ENCODE measurements around the gene PKDREJ. TPM values are rescaled to one million over a fixed set of nuclear protein-coding genes. Genes with fewer than 3 reads are reported as not detected.

The PKDREJ gene
- total RNA-seq, 1 experiment from 2014 or later: 0.05 TPM

DNA sequence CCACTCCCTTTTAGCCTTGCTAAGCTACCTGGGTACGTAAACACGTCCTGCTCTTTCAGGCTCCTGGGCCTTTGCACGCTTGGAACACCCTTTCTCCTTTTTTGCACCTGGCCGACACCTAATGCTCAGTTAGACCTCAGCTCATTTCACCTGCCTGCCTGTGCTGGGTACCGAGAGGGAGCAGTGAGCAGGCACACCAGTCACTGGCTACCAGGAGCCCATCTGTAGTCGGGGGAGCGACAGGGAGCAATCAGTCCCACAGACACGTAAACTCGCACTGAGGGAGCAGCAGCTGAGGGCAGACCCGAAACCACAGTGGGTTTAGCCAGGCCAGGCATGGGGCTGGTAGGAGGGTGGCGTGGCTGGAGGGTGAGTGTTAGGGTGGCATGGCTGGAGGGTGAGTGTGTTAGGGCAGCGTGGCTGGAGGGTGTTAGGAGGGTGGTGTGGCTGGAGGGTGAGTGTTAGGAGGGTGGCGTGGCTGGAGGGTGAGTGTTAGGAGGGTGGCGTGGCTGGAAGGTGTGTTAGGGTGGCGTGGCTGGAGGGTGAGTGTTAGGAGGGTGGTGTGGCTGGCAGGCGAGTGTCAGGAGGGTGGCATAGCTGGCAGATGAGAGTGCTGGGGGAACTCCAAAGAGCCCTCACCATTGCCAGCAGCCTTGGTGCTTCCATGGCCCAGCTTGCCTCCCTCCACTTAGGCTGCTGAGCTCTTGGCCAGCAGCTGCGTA lies 27.1 kb upstream of the PKDREJ start:
- no TSS peak for BruUV-seq (replicated peaks)
- Mint-ChIP-seq H3K27me3 (ENCODE audit: unreplicated experiment) (no peaks in the 10 kb centered on the region), H3K36me3 (ENCODE audit: insufficient read depth, unreplicated experiment) (peaks cover 63% of the 10 kb centered on the region), H3K27ac (ENCODE audit: unreplicated experiment) (no peak overlapping the region), H3K4me3 (ENCODE audit: low read depth, unreplicated experiment) (no peak overlapping the region), H3K9me3 (ENCODE audit: low read depth, unreplicated experiment) (peaks cover 3% of the 10 kb centered on the region), H3K4me1 (ENCODE audit: low read depth, unreplicated experiment) (no peaks in the 10 kb centered on the region)
- TF ChIP-seq, protein P1, sequence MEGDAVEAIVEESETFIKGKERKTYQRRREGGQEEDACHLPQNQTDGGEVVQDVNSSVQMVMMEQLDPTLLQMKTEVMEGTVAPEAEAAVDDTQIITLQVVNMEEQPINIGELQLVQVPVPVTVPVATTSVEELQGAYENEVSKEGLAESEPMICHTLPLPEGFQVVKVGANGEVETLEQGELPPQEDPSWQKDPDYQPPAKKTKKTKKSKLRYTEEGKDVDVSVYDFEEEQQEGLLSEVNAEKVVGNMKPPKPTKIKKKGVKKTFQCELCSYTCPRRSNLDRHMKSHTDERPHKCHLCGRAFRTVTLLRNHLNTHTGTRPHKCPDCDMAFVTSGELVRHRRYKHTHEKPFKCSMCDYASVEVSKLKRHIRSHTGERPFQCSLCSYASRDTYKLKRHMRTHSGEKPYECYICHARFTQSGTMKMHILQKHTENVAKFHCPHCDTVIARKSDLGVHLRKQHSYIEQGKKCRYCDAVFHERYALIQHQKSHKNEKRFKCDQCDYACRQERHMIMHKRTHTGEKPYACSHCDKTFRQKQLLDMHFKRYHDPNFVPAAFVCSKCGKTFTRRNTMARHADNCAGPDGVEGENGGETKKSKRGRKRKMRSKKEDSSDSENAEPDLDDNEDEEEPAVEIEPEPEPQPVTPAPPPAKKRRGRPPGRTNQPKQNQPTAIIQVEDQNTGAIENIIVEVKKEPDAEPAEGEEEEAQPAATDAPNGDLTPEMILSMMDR (IDR thresholded peaks at IDR 0.05; ENCODE audit: unreplicated experiment): no peak
- CTCF ChIA-PET: interaction anchor here (0.6 kb wide), 1 partner anchor 849 kb away, joined by 4 read pairs; no protein-coding TSS in a partner anchor
- intact Hi-C loops (cut with micrococcal nuclease; ENCODE audit: unreplicated experiment): no loop called here
- DNase-seq: no peak

DNA sequence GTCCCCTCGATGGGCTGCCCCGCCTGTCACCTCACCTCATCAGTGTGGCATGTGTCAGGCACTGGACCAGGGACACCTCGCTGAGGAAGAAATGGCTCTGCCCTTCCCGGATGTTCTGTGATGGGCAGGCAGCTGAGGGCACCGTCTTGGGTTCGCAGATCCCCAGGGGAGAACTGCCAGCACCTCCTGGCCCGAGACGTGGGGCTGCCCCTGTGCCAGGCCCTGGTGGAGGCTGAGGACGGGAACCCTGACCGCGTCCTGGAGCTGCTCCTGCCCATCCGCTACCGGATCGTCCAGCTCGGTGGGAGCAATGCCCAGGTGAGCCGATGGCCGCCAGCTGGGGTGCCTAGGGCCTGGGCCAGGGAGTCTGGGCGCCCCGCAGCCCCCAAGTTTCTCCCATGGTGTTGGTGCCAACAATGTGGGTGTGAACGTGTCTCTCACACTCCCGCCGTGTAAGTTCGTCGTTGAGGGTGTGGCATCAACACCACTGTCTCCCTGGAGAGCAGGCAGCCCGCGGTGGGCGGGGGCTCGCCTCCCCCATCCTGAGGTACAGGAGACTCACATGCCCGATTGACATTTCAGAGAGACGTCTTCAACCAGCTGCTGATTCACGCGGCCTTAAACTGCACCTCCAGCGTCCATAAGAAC lies 26.2 kb upstream of the PKDREJ start:
- CTCF ChIA-PET: interaction anchor here (0.6 kb wide), 1 partner anchor 848 kb away, joined by 4 read pairs; no protein-coding TSS in a partner anchor
- DNase-seq: no peak
- Mint-ChIP-seq H3K9me3 (ENCODE audit: low read depth, unreplicated experiment) (peaks cover 3% of the 10 kb centered on the region), H3K36me3 (ENCODE audit: insufficient read depth, unreplicated experiment) (peaks cover 70% of the 10 kb centered on the region), H3K4me1 (ENCODE audit: low read depth, unreplicated experiment) (no peaks in the 10 kb centered on the region), H3K4me3 (ENCODE audit: low read depth, unreplicated experiment) (no peak overlapping the region), H3K27me3 (ENCODE audit: unreplicated experiment) (no peaks in the 10 kb centered on the region), H3K27ac (ENCODE audit: unreplicated experiment) (no peak overlapping the region)
- intact Hi-C loops (cut with micrococcal nuclease; ENCODE audit: unreplicated experiment): no loop called here
- TF ChIP-seq, protein P1 (IDR thresholded peaks at IDR 0.05; ENCODE audit: unreplicated experiment): no peak
- BruUV-seq (replicated peaks): no TSS peak

DNA sequence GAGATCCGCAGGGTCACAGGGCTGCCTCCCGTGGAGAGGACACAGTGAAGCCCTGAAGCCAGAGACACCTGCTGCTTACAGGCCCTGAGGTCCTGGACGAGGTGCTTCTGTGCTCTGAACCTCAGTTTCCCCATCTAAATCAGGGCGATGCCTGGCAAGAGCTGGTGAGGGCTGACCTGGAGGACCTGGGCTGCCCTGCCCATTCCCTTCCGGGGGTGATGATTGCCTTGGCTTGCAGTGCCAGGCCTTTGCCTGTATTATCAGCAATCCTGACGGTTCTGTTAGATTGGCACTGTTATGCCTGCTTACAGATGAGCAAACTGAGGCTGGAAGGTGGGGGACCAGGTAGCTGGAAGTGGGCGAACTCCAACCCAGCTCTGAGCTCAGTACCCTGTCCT lies 25.7 kb upstream of the PKDREJ start:
- intact Hi-C loops (cut with micrococcal nuclease; ENCODE audit: unreplicated experiment): no loop called here
- Mint-ChIP-seq H3K27me3 (ENCODE audit: unreplicated experiment) (no peaks in the 10 kb centered on the region), H3K9me3 (ENCODE audit: low read depth, unreplicated experiment) (peaks cover 3% of the 10 kb centered on the region), H3K4me1 (ENCODE audit: low read depth, unreplicated experiment) (no peaks in the 10 kb centered on the region), H3K4me3 (ENCODE audit: low read depth, unreplicated experiment) (no peak overlapping the region), H3K36me3 (ENCODE audit: insufficient read depth, unreplicated experiment) (peaks cover 72% of the 10 kb centered on the region), H3K27ac (ENCODE audit: unreplicated experiment) (no peak overlapping the region)
- no peak for DNase-seq
- no TSS peak for BruUV-seq (replicated peaks)
- TF ChIP-seq, protein P1 (IDR thresholded peaks at IDR 0.05; ENCODE audit: unreplicated experiment): no peak
- CTCF ChIA-PET: no interaction called here

DNA sequence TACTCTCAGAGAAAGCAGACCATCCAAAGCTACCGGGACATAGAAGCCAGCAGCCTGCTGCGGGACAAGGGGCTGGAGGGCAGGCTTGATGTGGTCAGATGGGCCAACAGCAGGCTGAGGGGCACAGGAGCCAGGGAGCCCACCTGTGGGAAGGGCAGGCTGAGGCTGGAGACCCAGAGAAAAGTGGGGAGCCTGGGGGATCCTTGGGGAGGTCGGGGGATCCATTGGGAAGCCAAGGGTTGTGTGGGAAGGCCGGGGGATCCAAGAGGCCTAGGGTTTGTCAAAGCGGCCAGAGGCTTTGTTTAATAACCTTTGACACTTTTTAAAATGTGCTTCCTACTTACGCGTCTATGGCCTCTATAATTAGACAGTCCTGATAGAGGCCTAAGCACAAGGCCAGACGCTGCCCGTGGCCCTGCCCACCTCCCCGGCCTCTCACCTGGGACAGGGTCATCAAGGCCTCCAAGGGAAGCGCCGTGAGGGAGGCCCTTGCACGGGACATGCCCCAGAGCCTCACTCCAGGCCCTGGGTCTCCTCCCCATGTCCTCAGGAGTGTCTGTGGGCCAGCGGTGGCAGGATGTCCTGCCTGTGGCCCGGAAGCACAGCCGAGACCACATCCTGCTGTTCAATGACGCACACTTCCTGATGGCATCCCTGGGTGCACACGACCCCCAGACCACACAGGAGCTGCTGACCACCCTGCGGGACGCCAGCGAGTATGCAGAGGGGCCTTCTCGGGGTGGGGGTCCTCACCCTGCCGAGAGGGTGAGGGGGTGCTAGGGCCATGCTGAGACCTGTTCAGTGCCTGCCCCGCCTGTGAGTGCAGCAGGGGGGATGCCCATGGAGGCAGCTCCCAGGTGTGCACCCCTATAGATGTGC lies 25.0 kb upstream of the PKDREJ start:
- H3K4me1 Mint-ChIP-seq (ENCODE audit: low read depth, unreplicated experiment): no peaks in the 10 kb centered on the region
- intact Hi-C loops (cut with micrococcal nuclease; ENCODE audit: unreplicated experiment): no loop called here
- no peak overlapping the region for H3K4me3 Mint-ChIP-seq (ENCODE audit: low read depth, unreplicated experiment)
- TF ChIP-seq, protein P1 (IDR thresholded peaks at IDR 0.05; ENCODE audit: unreplicated experiment): no peak
- peaks cover 64% of the 10 kb centered on the region for H3K36me3 Mint-ChIP-seq (ENCODE audit: insufficient read depth, unreplicated experiment)
- no peak for DNase-seq
- BruUV-seq (replicated peaks): no TSS peak
- H3K27me3 Mint-ChIP-seq (ENCODE audit: unreplicated experiment): no peaks in the 10 kb centered on the region
- CTCF ChIA-PET: no interaction called here
- H3K27ac Mint-ChIP-seq (ENCODE audit: unreplicated experiment): peak overlapping the region; percentile 27
- peaks cover 3% of the 10 kb centered on the region for H3K9me3 Mint-ChIP-seq (ENCODE audit: low read depth, unreplicated experiment)

Data from Calu3 (cell line).